Mesothelial cell of epicardium (in vitro differentiated cells): ENCODE data around the gene IFNA2. TPM values are rescaled to one million over a fixed set of nuclear protein-coding genes. Genes with fewer than 3 reads are reported as not detected.
"Not testable (repeated sequence)": the region's sequence is repeated elsewhere in the genome, so short reads cannot be mapped to it uniquely, and the experiment has no call there.

Experiments used
- DNase-seq, 2 experiments: peaks; one replicate each; pipeline ENCODE4 v3.0.0; 2021; ENCODE audit warnings: low spot score in 2 of 2; ENCODE audit not compliant: unreplicated experiment in 2 of 2
- H3K27ac Mint-ChIP-seq: 2 replicates; pipeline ENCODE4 v1.8.0; 2021; ENCODE audit warnings: mixed read lengths
- H3K27me3 Mint-ChIP-seq: 2 replicates; pipeline ENCODE4 v1.8.0; 2021; ENCODE audit warnings: low read depth, mixed read lengths
- H3K36me3 Mint-ChIP-seq: 2 replicates; pipeline ENCODE4 v1.8.0; 2021; ENCODE audit warnings: mixed read lengths
- H3K4me1 Mint-ChIP-seq: 2 replicates; pipeline ENCODE4 v1.8.0; 2021; ENCODE audit warnings: mixed read lengths
- H3K4me3 Mint-ChIP-seq: 2 replicates; pipeline ENCODE4 v1.8.0; 2021; ENCODE audit warnings: mild to moderate bottlenecking, moderate library complexity, mixed read lengths
- H3K9me3 Mint-ChIP-seq: 2 replicates; pipeline ENCODE4 v1.8.0; 2021; ENCODE audit warnings: mixed read lengths
- total RNA-seq: library from RNA; stranded (reverse); gene quantifications from 3 replicates; pipeline ENCODE4 v1.2.1, GENCODE V29; 2021
- TF ChIP-seq, protein P1 (sequence below): fragments of 200-600 bp; sonication (generic); IDR thresholded peaks from one replicate; pipeline ENCODE4 v1.5.0; 2021; ENCODE audit warnings: antibody characterized with exemption; ENCODE audit not compliant: unreplicated experiment

Gene IFNA2
- total RNA-seq, 1 donor from 2014 or later: 0.58 TPM

DNA sequence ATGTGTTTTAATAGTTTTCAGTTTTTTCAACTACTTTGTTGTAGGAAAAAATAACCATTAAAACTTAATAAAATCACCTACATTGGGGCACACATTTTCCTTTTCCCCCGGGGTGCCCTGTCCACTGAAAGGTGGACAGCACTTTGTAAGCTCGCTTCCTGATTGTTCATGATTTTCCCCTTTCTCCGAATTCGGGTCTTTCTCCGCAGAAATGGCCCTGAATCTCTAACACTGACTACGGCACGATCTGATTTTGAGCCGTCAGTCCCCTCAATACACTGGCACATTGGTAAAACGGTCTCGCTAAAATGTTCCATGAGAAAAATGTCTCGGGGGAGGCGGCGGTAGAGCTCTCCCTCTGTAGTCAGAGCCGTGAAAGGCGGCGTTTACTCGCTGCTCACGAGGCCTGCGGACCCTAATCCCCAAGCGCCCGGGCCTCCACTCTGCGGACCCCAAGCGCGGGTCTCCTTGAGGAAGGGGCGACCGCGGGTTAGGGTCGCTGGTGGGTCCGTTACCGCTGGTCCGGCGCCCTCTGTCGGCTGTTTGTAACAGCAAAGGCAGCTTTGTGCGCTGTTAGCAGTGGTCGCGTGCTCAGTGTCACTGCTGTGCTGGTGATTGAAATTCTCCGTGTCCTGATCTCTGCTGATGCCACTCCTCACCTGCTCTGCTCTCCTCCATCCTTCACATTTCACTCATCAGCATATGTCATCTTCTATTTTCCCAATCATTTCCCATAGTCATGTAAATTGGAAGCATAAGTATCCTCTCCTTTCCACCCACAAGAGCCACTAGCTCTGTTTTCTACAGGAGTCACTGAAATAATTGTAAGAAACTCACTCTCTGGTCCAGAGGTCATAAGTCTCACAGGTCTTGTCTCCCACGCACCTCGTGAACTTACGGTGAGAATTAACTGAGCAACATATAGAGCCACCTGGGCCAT lies 10.8 kb upstream of the IFNA2 start:
- H3K27ac Mint-ChIP-seq: no peak overlapping the region
- H3K4me3 Mint-ChIP-seq: peak overlapping the region; percentile 63
- H3K27me3 Mint-ChIP-seq: peaks cover 3% of the 10 kb centered on the region
- H3K4me1 Mint-ChIP-seq: peaks cover 14% of the 10 kb centered on the region
- H3K36me3 Mint-ChIP-seq: no peaks in the 10 kb centered on the region
- TF ChIP-seq, protein P1, sequence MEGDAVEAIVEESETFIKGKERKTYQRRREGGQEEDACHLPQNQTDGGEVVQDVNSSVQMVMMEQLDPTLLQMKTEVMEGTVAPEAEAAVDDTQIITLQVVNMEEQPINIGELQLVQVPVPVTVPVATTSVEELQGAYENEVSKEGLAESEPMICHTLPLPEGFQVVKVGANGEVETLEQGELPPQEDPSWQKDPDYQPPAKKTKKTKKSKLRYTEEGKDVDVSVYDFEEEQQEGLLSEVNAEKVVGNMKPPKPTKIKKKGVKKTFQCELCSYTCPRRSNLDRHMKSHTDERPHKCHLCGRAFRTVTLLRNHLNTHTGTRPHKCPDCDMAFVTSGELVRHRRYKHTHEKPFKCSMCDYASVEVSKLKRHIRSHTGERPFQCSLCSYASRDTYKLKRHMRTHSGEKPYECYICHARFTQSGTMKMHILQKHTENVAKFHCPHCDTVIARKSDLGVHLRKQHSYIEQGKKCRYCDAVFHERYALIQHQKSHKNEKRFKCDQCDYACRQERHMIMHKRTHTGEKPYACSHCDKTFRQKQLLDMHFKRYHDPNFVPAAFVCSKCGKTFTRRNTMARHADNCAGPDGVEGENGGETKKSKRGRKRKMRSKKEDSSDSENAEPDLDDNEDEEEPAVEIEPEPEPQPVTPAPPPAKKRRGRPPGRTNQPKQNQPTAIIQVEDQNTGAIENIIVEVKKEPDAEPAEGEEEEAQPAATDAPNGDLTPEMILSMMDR: peak; percentile 81
- peak; percentile 51 to 84 for DNase-seq
- H3K9me3 Mint-ChIP-seq: no peaks in the 10 kb centered on the region

DNA sequence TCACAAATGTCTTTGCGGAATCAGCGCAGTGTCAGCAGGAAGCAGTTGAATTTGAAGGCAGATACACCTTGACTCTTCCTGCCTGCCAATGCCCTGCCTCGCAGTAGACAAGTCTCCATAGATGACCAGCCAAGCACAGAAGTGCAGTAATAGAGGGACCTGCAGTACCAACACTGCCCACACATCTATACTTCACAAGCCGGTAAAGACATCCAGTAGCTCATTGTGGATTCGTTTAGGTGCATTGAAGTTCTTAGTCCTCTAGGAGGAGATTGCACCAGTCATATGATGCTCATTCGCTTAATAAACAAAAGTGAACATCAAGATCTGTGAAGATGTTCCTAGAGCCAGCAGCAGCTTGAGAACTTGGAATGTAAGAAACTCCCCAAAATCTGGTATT lies 7.1 kb upstream of the IFNA2 start:
- no peak for DNase-seq
- TF ChIP-seq, protein P1: peak; percentile 50

DNA sequence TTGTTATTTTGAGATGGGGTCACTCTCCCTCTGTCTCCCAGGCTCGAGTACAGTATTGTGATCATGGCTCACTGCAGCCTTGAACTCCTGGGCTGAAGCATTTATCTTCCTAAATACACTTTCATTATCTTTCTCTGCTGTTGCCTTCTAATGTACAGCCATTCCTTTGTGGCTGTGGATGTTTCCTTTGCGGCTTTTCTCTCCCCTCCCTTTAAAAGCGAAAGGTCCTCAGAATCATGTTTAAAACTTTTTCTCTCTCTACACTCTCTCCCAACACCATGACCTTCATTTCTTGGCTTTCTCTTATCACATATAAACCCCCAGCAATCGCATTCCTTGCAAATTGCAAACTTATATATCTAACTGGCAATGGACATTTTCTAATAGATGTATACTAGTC lies 1.6 kb downstream of the IFNA2 start:
- DNase-seq: no peak
- Mint-ChIP-seq H3K4me1 (peaks cover 4% of the 10 kb centered on the region), H3K9me3 (peaks cover 6% of the 10 kb centered on the region), H3K27ac (no peak overlapping the region), H3K4me3 (no peak overlapping the region), H3K36me3 (no peaks in the 10 kb centered on the region), H3K27me3 (peaks cover 2% of the 10 kb centered on the region)
- TF ChIP-seq, protein P1: no peak

More for the DNA sequence above, 7.1 kb upstream of the IFNA2 start:
- Mint-ChIP-seq H3K9me3 (no peaks in the 10 kb centered on the region), H3K36me3 (no peaks in the 10 kb centered on the region), H3K27ac (no peak overlapping the region), H3K27me3 (peaks cover 2% of the 10 kb centered on the region), H3K4me1 (peaks cover 4% of the 10 kb centered on the region), H3K4me3 (no peak overlapping the region)

DNA sequence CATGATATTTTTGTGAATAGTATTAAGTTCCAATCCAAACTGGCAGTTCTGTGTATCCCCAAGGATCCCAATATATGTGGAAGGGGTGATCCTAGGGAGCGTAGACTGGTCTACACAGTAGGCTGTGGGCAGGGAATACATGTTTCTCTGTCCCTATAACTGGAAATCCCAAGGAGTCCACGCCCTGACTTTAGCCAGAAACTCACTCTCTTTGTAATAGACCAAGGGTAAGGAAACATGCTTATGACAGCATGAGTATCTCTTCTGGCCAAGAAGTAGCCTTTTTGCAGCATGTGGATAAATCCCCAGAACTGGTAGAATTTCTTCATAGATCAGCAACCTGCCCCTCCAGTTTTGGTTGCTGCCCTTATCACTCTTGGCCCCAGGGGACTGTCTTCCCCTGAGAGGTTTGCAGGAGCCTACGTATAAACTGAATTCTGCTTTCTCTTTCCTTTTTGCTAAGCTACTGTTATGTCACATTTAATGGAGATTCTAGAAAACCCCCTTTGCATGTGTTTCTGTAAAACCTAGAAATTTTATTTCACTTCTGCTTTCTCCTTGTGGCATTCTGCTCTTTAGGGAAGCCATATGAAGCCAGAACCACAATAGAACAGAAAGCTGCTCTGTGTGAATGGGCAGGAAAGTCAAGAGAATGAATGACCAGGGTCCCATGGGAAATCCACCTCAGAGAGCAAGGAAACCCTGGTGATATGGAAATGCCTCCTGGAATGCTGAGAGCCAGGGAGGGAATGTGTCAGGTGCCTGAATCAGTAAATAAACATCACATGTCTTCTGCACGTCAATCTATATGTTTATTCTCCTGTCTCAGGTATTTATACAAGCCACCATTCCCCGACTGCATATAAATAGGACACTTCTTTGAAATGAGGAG lies 3.5 kb downstream of the IFNA2 start:
- Mint-ChIP-seq H3K27me3 (peaks cover 2% of the 10 kb centered on the region), H3K4me1 (peaks cover 4% of the 10 kb centered on the region), H3K9me3 (peaks cover 9% of the 10 kb centered on the region), H3K4me3 (no peak overlapping the region), H3K36me3 (no peaks in the 10 kb centered on the region), H3K27ac (peak overlapping the region; percentile 39)
- DNase-seq: no peak
- TF ChIP-seq, protein P1: no peak

DNA sequence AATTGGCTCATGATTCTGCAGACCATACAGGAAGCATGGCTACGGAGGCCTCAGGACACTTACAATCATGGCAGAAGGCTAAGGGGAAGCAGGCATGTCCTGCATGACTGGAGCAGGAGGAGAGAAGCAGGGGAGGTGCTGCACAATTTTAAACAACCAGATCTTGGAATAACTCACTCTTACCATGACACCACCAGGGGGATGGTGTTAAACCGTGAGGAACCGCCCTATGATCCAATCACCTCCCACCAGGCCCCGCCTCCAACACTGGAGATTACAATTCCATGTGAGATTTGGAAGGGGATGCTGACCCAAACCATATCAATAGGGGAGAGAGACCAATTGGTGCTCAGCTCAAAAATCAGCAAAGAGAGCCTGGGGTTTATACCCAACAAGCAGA lies 13.7 kb downstream of the IFNA2 start:
- not testable (repeated sequence) for H3K27me3 Mint-ChIP-seq, DNase-seq, H3K9me3 Mint-ChIP-seq, H3K36me3 Mint-ChIP-seq, H3K4me1 Mint-ChIP-seq, H3K4me3 Mint-ChIP-seq, H3K27ac Mint-ChIP-seq

DNA sequence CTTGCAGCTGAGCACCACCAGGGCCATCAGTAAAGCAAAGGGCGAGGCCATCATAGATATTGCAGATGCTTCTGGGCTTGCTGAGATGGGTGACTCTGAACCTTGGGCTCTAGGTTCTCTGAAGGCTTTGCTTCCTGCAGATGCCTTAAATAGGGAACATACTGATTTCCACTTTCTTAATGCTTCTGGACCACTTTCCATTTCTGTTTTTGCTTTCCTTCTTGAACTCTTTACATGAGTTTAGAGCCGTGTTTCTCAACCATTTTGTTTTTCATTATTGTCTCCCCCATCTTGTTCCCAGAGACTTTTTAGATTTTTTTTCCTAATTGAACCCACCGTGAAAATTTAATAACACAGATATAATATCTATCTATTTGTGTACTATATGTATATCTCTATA lies 17.2 kb downstream of the IFNA2 start, which contains the start of gene IFNA13:
Gene IFNA13 (minus strand): TSS at position 101 of the 400 bp plus-strand sequence. CDS start 47 bp downstream, at position 54.
- Mint-ChIP-seq H3K4me3 (no peak within 1 kb of the TSS), H3K27ac (no peak within 1 kb of the TSS), H3K36me3 (no peaks in the 10 kb centered on the region), H3K27me3 (peaks cover 2% of the 10 kb centered on the region), H3K9me3 (no peaks in the 10 kb centered on the region), H3K4me1 (no peaks in the 10 kb centered on the region)
- TF ChIP-seq, protein P1: no peak
- DNase-seq: no peak

DNA sequence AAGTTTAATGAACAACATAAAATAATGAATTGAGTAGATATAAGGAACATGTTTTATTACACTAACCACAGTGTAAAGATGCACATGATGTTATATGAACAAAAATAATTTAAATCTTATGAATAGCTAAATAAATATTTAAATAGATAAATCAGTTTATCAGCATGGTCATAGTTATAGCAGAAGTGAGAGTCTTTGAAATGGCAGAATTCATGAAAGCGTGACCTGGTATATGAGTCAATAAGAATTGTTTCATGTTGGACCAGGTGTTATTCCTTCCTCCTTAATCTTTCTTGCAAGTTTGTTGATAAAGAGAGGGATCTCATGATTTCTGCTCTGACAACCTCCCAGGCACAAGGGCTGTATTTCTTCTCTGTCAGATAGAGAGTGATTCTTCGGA lies 18.0 kb downstream of the IFNA2 start:
- not testable (repeated sequence) for H3K4me1 Mint-ChIP-seq, DNase-seq, H3K36me3 Mint-ChIP-seq, H3K27ac Mint-ChIP-seq, H3K27me3 Mint-ChIP-seq, H3K4me3 Mint-ChIP-seq, H3K9me3 Mint-ChIP-seq
